ENCODE measurements around the gene CFI. TPM values are rescaled to one million over a fixed set of nuclear protein-coding genes. Genes with fewer than 3 reads are reported as not detected.

Gene CFI
- total and polyA plus RNA-seq, 2 donors (not counting 1 experiment from before 2014, with no cell fraction given), result not detected

- Histone ChIP-seq H4K20me1 (ENCODE audit: control insufficient read depth, insufficient read depth, low read length, poor library complexity, severe bottlenecking) (no peaks in the 10 kb centered on the region), H3K79me2 (ENCODE audit: control insufficient read depth, insufficient read depth, low read length) (peaks cover 49% of the 10 kb centered on the region), H3K27ac (ENCODE audit: low read length in 2 of 2) (peak overlapping the region; percentile 7 to 27), H3K4me1 (ENCODE audit: control insufficient read depth in 2 of 2, insufficient read depth in 2 of 2, low read length in 2 of 2) (peaks cover 8 to 12% of the 10 kb centered on the region in 2 donors), H3K4me3 (ENCODE audit: control extremely low read depth in 1 of 5, extremely low read depth in 1 of 5, insufficient read depth in 1 of 5, low read depth in 2 of 5, low read length in 4 of 5) (no peak overlapping the region), H3K27me3 (replicated peaks in 1 of 4; ENCODE audit: control extremely low read depth in 1 of 4, control insufficient read depth in 3 of 4, insufficient read depth in 4 of 4, low read length in 3 of 4) (no peaks in the 10 kb centered on the region), H2AFZ (ENCODE audit: insufficient read depth, low read depth, low read length, poor library complexity, severe bottlenecking) (no peak overlapping the region), H3K9me3 (ENCODE audit: control extremely low read depth in 1 of 3, control insufficient read depth in 2 of 3, insufficient read depth in 1 of 3, low read length in 2 of 3) (no peaks in the 10 kb centered on the region), H3K4me2 (replicated peaks; ENCODE audit: low read depth, low read length, poor library complexity, severe bottlenecking) (no peak overlapping the region), H3K36me3 (replicated peaks in 1 of 2; ENCODE audit: control extremely low read depth in 1 of 2, control insufficient read depth in 1 of 2, extremely low read depth in 1 of 2, insufficient read depth in 2 of 2, low read length in 1 of 2) (peaks cover 0 to 3% of the 10 kb centered on the region in 2 experiments), H3K9ac (ENCODE audit: low read length) (no peak overlapping the region)
- ChIA-PET CTCF (no interaction called here), POLR2A (no interaction called here)
- Mint-ChIP-seq H3K4me1 (peaks cover 11% of the 10 kb centered on the region), H3K27me3 (no peaks in the 10 kb centered on the region), H3K9me3 (ENCODE audit: insufficient read depth) (no peaks in the 10 kb centered on the region), H3K27ac (peak overlapping the region; percentile 15), H3K4me3 (no peak overlapping the region)
- intact Hi-C loops (cut with micrococcal nuclease), result no loop called here
- TF ChIP-seq, protein P1, sequence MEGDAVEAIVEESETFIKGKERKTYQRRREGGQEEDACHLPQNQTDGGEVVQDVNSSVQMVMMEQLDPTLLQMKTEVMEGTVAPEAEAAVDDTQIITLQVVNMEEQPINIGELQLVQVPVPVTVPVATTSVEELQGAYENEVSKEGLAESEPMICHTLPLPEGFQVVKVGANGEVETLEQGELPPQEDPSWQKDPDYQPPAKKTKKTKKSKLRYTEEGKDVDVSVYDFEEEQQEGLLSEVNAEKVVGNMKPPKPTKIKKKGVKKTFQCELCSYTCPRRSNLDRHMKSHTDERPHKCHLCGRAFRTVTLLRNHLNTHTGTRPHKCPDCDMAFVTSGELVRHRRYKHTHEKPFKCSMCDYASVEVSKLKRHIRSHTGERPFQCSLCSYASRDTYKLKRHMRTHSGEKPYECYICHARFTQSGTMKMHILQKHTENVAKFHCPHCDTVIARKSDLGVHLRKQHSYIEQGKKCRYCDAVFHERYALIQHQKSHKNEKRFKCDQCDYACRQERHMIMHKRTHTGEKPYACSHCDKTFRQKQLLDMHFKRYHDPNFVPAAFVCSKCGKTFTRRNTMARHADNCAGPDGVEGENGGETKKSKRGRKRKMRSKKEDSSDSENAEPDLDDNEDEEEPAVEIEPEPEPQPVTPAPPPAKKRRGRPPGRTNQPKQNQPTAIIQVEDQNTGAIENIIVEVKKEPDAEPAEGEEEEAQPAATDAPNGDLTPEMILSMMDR (IDR thresholded peaks at IDR 0.05), result no peak
- no peak for TF ChIP-seq EZH2 (IDR thresholded peaks at IDR 0.05; ENCODE audit: borderline replicate concordance, insufficient read depth, low read depth, low read length, poor library complexity, severe bottlenecking)
- WGBS (ENCODE audit: insufficient coverage), result 100% methylated on average over 1 of the region's 2 CpGs
- DNase-seq (no peak), ATAC-seq (ENCODE audit: low read depth) (no peak)
Measured at GRCh38 chr4:109723110-109723509, 78.7 kb downstream of the CFI start.

DNA sequence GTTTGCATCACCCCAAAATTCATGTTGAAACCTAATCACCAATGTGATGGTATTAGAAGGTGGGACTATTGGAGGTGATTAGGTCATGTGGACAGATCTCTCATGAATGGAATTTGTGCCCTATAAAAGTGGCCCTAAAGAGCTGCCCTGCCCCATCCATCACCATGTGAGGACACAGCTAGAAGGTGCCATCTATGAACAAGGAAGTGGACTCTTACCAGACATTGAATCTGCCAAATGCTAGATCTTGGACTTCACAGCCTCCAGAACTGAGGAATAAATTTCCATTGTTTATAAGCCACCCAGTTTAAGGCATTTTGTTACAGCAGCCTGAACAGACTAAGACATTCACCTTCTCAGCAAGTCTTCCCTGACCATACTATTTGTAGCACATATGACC lies 79.4 kb downstream of the CFI start:
- Histone ChIP-seq H3K9me3 (ENCODE audit: control extremely low read depth in 1 of 3, control insufficient read depth in 2 of 3, insufficient read depth in 1 of 3, low read length in 2 of 3) (no peaks in the 10 kb centered on the region), H3K36me3 (replicated peaks in 1 of 2; ENCODE audit: control extremely low read depth in 1 of 2, control insufficient read depth in 1 of 2, extremely low read depth in 1 of 2, insufficient read depth in 2 of 2, low read length in 1 of 2) (peaks cover 0 to 3% of the 10 kb centered on the region in 2 experiments), H4K20me1 (ENCODE audit: control insufficient read depth, insufficient read depth, low read length, poor library complexity, severe bottlenecking) (no peaks in the 10 kb centered on the region), H3K4me1 (ENCODE audit: control insufficient read depth in 2 of 2, insufficient read depth in 2 of 2, low read length in 2 of 2) (peaks cover 8 to 12% of the 10 kb centered on the region in 2 donors), H3K4me2 (replicated peaks; ENCODE audit: low read depth, low read length, poor library complexity, severe bottlenecking) (no peak overlapping the region), H3K27ac (ENCODE audit: low read length in 2 of 2) (peak overlapping the region in 1 of 2 donors; percentile 27), H3K79me2 (ENCODE audit: control insufficient read depth, insufficient read depth, low read length) (peaks cover 42% of the 10 kb centered on the region), H3K4me3 (ENCODE audit: control extremely low read depth in 1 of 5, extremely low read depth in 1 of 5, insufficient read depth in 1 of 5, low read depth in 2 of 5, low read length in 4 of 5) (no peak overlapping the region), H3K27me3 (replicated peaks in 1 of 4; ENCODE audit: control extremely low read depth in 1 of 4, control insufficient read depth in 3 of 4, insufficient read depth in 4 of 4, low read length in 3 of 4) (no peaks in the 10 kb centered on the region), H2AFZ (ENCODE audit: insufficient read depth, low read depth, low read length, poor library complexity, severe bottlenecking) (no peak overlapping the region), H3K9ac (ENCODE audit: low read length) (no peak overlapping the region)
- CTCF ChIA-PET, result no interaction called here
- POLR2A ChIA-PET, result no interaction called here
- Mint-ChIP-seq H3K27me3 (no peaks in the 10 kb centered on the region), H3K9me3 (ENCODE audit: insufficient read depth) (no peaks in the 10 kb centered on the region), H3K4me1 (peaks cover 7% of the 10 kb centered on the region), H3K27ac (no peak overlapping the region), H3K4me3 (no peak overlapping the region)
- no peak for ATAC-seq (ENCODE audit: low read depth)
- TF ChIP-seq EZH2 (IDR thresholded peaks at IDR 0.05; ENCODE audit: borderline replicate concordance, insufficient read depth, low read depth, low read length, poor library complexity, severe bottlenecking), result no peak
- TF ChIP-seq, protein P1 (IDR thresholded peaks at IDR 0.05), result no peak
- intact Hi-C loops (cut with micrococcal nuclease), result no loop called here
- no peak for DNase-seq
